H1 (cell line): ENCODE measurements around the gene ARHGEF16. TPM values are rescaled to one million over a fixed set of nuclear protein-coding genes. Genes with fewer than 3 reads are reported as not detected.

Experiments used
- CTBP2 ChIP-seq: IDR thresholded peaks from 2 replicates; pipeline ENCODE4 v1.7.0; 2011; ENCODE audit warnings: borderline replicate concordance, mild to moderate bottlenecking, moderate library complexity, mixed read lengths, low read length; ENCODE audit not compliant: insufficient read depth, insufficient read length
- POLR2A ChIP-seq, 2 experiments: IDR thresholded peaks; 1 replicate in 1 of 2; 2 replicates in 1 of 2; pipeline ENCODE4 v1.6.1; 2011; ENCODE audit warnings: low read depth in 2 of 2, low read length in 2 of 2, mild to moderate bottlenecking in 2 of 2; ENCODE audit errors: control extremely low read depth in 1 of 2
- RBBP5 ChIP-seq: IDR thresholded peaks from 2 replicates; pipeline ENCODE4 v1.7.1; 2012; ENCODE audit warnings: low read depth, mild to moderate bottlenecking, inconsistent platforms, low read length, moderate library complexity, borderline replicate concordance
- TBP ChIP-seq: IDR thresholded peaks from 2 replicates; pipeline ENCODE4 v1.6.1; 2011; ENCODE audit warnings: low read depth, low read length, improper control_type of control experiment
- polyA plus RNA-seq, 7 experiments: library from polyadenylated mRNA; depleted of rRNA in 3 of 7; stranded (reverse) in 5 of 7; unstranded in 2 of 7; fragments of >200 nt in 5 of 7; fragments of 200-250 nt in 2 of 7; gene quantifications; 1 replicate in 5 of 7; 2 replicates in 1 of 7; 4 replicates in 1 of 7; pipeline versions ENCODE4 v1.2.1 to v1.2.3, GENCODE V29; 2011 to 2013; ENCODE audit warnings: missing spikeins in 2 of 7, mixed read lengths in 2 of 7
- total RNA-seq: library from RNA; stranded (reverse); fragmentation: NEBNext Ultra II Directional; extraction: Animal tissue kit (Norgen Biotek cat#: 25700); gene quantifications from 2 replicates; pipeline ENCODE4 v1.2.1, GENCODE V29; 2021

Gene ARHGEF16
- total and polyA plus RNA-seq, 2 of the 8 experiments (the other 6 are each of a cell fraction or from before 2014, with no cell fraction given): 18.3 to 20.7 TPM

GRCh38 chr1:3417934-3418333 lies 36.5 kb upstream of the ARHGEF16 start (continued):
- TF ChIP-seq CTBP2: no peak
- no peak for TF ChIP-seq TBP
- TF ChIP-seq POLR2A (IDR thresholded peaks at IDR 0.05; ENCODE audit: control extremely low read depth in 1 of 2, low read depth in 2 of 2, low read length in 2 of 2): no peak
- no peak for TF ChIP-seq RBBP5
